ENCODE data around the gene SCAPER. TPM values are rescaled to one million over a fixed set of nuclear protein-coding genes. Genes with fewer than 3 reads are reported as not detected.

The SCAPER gene
- total RNA-seq, 1 experiment from 2014 or later, result 21.5 TPM

DNA sequence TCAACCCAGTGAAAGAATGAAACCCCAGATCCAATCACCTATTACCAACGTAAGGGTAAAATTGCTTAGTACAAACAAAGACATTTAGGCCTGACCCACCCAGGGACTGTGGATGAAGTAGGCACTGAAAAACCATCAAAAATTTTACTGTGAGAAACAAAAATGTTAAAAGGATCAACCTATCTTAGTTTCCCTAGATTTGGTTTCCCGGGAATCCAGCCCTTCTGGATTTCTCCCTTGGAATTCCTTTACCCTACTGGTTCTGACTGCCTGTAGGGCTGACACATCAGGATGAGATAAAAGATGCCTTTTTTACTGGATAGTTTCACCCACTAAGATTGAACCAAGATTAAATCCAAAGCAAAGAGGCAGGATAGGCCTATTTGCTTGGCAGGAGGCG, 102.7 kb downstream of the SCAPER start:
- Histone ChIP-seq H3K36me3 (ENCODE audit: insufficient read depth, low read length, poor library complexity, severe bottlenecking) (no peaks in the 10 kb centered on the region), H3K9me3 (ENCODE audit: low read depth, low read length, poor library complexity, severe bottlenecking) (no peaks in the 10 kb centered on the region), H3K4me1 (ENCODE audit: insufficient read depth, low read length, poor library complexity, severe bottlenecking) (peaks cover 5% of the 10 kb centered on the region), H3K27ac (ENCODE audit: low read depth, low read length, poor library complexity, severe bottlenecking) (no peak overlapping the region), H3K27me3 (replicated peaks; ENCODE audit: insufficient read depth, low read depth, low read length, poor library complexity) (no peaks in the 10 kb centered on the region), H3K4me3 (ENCODE audit: low read depth, low read length, poor library complexity, severe bottlenecking) (no peak overlapping the region)
- ChIA-PET POLR2A (ENCODE audit: low non-redundant PET) (no interaction called here), CTCF (no interaction called here)
- BruUV-seq (replicated peaks), result no TSS peak
- DNase-seq (ENCODE audit: low spot score), result no peak
- intact Hi-C loops (cut with micrococcal nuclease; ENCODE audit: unreplicated experiment), result no loop called here
- TF ChIP-seq EZH2 (IDR thresholded peaks at IDR 0.05; ENCODE audit: borderline replicate concordance, low read depth, low read length, poor library complexity, severe bottlenecking), result no peak

DNA sequence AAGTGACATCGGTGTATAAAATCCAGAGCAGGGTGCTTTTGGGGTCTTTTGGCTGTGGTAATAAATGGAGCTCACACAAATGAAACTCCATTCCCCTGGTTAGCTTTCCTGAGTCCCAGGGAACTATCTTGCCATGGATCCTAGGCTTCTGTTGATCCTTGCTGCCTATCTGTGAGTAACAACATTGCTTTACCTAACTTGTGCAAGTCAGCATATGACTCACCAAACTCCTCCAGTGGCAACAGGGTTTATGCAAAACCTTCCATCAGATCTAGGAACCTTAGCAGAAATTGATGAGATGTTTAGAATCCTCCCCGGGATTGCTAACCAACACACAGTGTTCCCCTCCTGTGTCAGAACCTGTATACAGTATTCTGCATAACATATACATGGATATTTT, 105.4 kb downstream of the SCAPER start:
- ChIA-PET CTCF (no interaction called here), POLR2A (ENCODE audit: low non-redundant PET) (no interaction called here)
- Histone ChIP-seq H3K27ac (ENCODE audit: low read depth, low read length, poor library complexity, severe bottlenecking) (no peak overlapping the region), H3K4me1 (ENCODE audit: insufficient read depth, low read length, poor library complexity, severe bottlenecking) (peaks cover 5% of the 10 kb centered on the region), H3K4me3 (ENCODE audit: low read depth, low read length, poor library complexity, severe bottlenecking) (no peak overlapping the region), H3K27me3 (replicated peaks; ENCODE audit: insufficient read depth, low read depth, low read length, poor library complexity) (no peaks in the 10 kb centered on the region), H3K36me3 (ENCODE audit: insufficient read depth, low read length, poor library complexity, severe bottlenecking) (no peaks in the 10 kb centered on the region), H3K9me3 (ENCODE audit: low read depth, low read length, poor library complexity, severe bottlenecking) (no peaks in the 10 kb centered on the region)
- DNase-seq (ENCODE audit: low spot score), result no peak
- BruUV-seq (replicated peaks), result no TSS peak
- TF ChIP-seq, protein P1, sequence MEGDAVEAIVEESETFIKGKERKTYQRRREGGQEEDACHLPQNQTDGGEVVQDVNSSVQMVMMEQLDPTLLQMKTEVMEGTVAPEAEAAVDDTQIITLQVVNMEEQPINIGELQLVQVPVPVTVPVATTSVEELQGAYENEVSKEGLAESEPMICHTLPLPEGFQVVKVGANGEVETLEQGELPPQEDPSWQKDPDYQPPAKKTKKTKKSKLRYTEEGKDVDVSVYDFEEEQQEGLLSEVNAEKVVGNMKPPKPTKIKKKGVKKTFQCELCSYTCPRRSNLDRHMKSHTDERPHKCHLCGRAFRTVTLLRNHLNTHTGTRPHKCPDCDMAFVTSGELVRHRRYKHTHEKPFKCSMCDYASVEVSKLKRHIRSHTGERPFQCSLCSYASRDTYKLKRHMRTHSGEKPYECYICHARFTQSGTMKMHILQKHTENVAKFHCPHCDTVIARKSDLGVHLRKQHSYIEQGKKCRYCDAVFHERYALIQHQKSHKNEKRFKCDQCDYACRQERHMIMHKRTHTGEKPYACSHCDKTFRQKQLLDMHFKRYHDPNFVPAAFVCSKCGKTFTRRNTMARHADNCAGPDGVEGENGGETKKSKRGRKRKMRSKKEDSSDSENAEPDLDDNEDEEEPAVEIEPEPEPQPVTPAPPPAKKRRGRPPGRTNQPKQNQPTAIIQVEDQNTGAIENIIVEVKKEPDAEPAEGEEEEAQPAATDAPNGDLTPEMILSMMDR (conservative IDR thresholded peaks at IDR 0.05; ENCODE audit: low read depth, low read length), result no peak
- TF ChIP-seq EZH2 (IDR thresholded peaks at IDR 0.05; ENCODE audit: borderline replicate concordance, low read depth, low read length, poor library complexity, severe bottlenecking), result no peak
- intact Hi-C loops (cut with micrococcal nuclease; ENCODE audit: unreplicated experiment), result no loop called here

DNA sequence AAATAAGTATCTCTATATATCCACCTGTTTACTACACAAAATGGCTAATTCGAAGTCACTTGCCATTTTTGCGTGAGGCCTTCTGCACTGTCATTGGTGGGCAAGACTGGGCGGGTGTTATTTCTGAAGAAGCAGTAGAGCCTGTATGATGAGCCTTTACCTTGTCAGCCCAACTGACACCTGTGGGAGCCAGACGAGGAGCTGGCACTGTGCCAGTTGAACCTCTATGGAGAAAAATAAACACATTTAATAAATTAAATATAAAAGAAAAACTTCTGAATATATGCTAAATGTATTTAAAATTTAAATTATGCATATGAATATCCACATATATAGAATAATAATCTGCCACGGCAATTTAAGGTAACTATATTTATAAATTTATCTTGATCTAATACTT, 109.9 kb downstream of the SCAPER start:
- intact Hi-C loops (cut with micrococcal nuclease; ENCODE audit: unreplicated experiment), result no loop called here
- Histone ChIP-seq H3K27me3 (replicated peaks; ENCODE audit: insufficient read depth, low read depth, low read length, poor library complexity) (no peaks in the 10 kb centered on the region), H3K9me3 (ENCODE audit: low read depth, low read length, poor library complexity, severe bottlenecking) (no peaks in the 10 kb centered on the region), H3K27ac (ENCODE audit: low read depth, low read length, poor library complexity, severe bottlenecking) (no peak overlapping the region), H3K4me3 (ENCODE audit: low read depth, low read length, poor library complexity, severe bottlenecking) (no peak overlapping the region), H3K4me1 (ENCODE audit: insufficient read depth, low read length, poor library complexity, severe bottlenecking) (no peaks in the 10 kb centered on the region), H3K36me3 (ENCODE audit: insufficient read depth, low read length, poor library complexity, severe bottlenecking) (no peaks in the 10 kb centered on the region)
- no peak for TF ChIP-seq EZH2 (IDR thresholded peaks at IDR 0.05; ENCODE audit: borderline replicate concordance, low read depth, low read length, poor library complexity, severe bottlenecking)
- TF ChIP-seq, protein P1 (conservative IDR thresholded peaks at IDR 0.05; ENCODE audit: low read depth, low read length), result no peak
- ChIA-PET CTCF (no interaction called here), POLR2A (ENCODE audit: low non-redundant PET) (no interaction called here)
- no peak for DNase-seq (ENCODE audit: low spot score)
- no TSS peak for BruUV-seq (replicated peaks)

DNA sequence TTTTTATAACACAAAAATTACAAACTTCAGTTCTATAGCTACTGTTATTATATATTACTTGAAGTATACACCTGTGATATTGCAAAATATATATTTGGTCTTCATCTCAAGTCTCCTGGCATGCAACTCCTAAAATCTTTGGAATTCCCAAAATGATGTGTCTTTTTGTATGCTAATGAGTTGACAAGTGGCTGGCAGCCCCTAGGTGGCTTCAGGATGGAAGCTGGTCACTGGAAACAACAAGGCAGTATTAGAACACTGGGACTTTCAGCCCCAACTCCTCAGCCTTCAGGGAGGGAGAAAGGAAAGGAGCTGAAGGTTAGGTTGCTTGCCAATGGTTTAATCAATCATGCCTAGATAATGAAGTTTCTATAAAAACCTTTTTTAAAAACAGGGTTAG, 112.0 kb downstream of the SCAPER start:
- TF ChIP-seq EZH2 (IDR thresholded peaks at IDR 0.05; ENCODE audit: borderline replicate concordance, low read depth, low read length, poor library complexity, severe bottlenecking), result no peak
- TF ChIP-seq, protein P1 (conservative IDR thresholded peaks at IDR 0.05; ENCODE audit: low read depth, low read length), result no peak
- no TSS peak for BruUV-seq (replicated peaks)
- no peak overlapping the region for H3K4me3 ChIP-seq (ENCODE audit: low read depth, low read length, poor library complexity, severe bottlenecking)
- ChIA-PET POLR2A (ENCODE audit: low non-redundant PET) (no interaction called here), CTCF (no interaction called here)
- no peak for DNase-seq (ENCODE audit: low spot score)
- no peaks in the 10 kb centered on the region for H3K36me3 ChIP-seq (ENCODE audit: insufficient read depth, low read length, poor library complexity, severe bottlenecking)
- H3K4me1 ChIP-seq (ENCODE audit: insufficient read depth, low read length, poor library complexity, severe bottlenecking), result no peaks in the 10 kb centered on the region
- H3K27me3 ChIP-seq (replicated peaks; ENCODE audit: insufficient read depth, low read depth, low read length, poor library complexity), result no peaks in the 10 kb centered on the region
- intact Hi-C loops (cut with micrococcal nuclease; ENCODE audit: unreplicated experiment), result no loop called here
- no peak overlapping the region for H3K27ac ChIP-seq (ENCODE audit: low read depth, low read length, poor library complexity, severe bottlenecking)
- no peaks in the 10 kb centered on the region for H3K9me3 ChIP-seq (ENCODE audit: low read depth, low read length, poor library complexity, severe bottlenecking)
